WERI-Rb-1 (cell line): ENCODE measurements around the gene INAFM2.

ENCODE experiments used
- DNase-seq: peaks from one replicate; pipeline ENCODE4 v3.0.0-alpha.2; 2020
- H3K27ac ChIP-seq: fragments of 250-450 bp; sonication (Bioruptor Pico); 2 replicates; pipeline ENCODE4 v1.5.1; 2020; ENCODE audit warnings: mild to moderate bottlenecking, moderate library complexity
- H3K27me3 ChIP-seq: fragments of 250-450 bp; sonication (Bioruptor Pico); 2 replicates; pipeline ENCODE4 v1.5.1; 2021; ENCODE audit warnings: mild to moderate bottlenecking, low read depth, moderate library complexity; ENCODE audit not compliant: insufficient read depth, severe bottlenecking
- H3K36me3 ChIP-seq: fragments of 250-450 bp; sonication (Bioruptor Pico); 2 replicates; pipeline ENCODE4 v1.5.1; 2020; ENCODE audit warnings: mild to moderate bottlenecking, moderate library complexity
- H3K4me3 ChIP-seq: 2 replicates; pipeline ENCODE4 v1.5.1; 2011; ENCODE audit warnings: low read depth, mild to moderate bottlenecking, control low read depth, low read length
- H3K9me3 ChIP-seq: fragments of 250-450 bp; sonication (Bioruptor Pico); 2 replicates; pipeline ENCODE4 v1.5.1; 2021; ENCODE audit warnings: mild to moderate bottlenecking, moderate library complexity; ENCODE audit not compliant: severe bottlenecking
- CTCF ChIP-seq: IDR thresholded peaks from 2 replicates; pipeline ENCODE4 v1.5.1; 2011; ENCODE audit warnings: low read depth, mild to moderate bottlenecking, control low read depth, inconsistent platforms, low read length

The INAFM2 gene

GRCh38 chr15:40336744-40337122 lies 13.2 kb downstream of the INAFM2 start:
- peak; percentile 67 for TF ChIP-seq CTCF
- no peak overlapping the region for H3K27ac ChIP-seq
- H3K27me3 ChIP-seq = no peaks in the 10 kb centered on the region
- no peak overlapping the region for H3K4me3 ChIP-seq
- H3K36me3 ChIP-seq = no peaks in the 10 kb centered on the region
- DNase-seq = peak; percentile 69
- no peaks in the 10 kb centered on the region for H3K9me3 ChIP-seq

DNA sequence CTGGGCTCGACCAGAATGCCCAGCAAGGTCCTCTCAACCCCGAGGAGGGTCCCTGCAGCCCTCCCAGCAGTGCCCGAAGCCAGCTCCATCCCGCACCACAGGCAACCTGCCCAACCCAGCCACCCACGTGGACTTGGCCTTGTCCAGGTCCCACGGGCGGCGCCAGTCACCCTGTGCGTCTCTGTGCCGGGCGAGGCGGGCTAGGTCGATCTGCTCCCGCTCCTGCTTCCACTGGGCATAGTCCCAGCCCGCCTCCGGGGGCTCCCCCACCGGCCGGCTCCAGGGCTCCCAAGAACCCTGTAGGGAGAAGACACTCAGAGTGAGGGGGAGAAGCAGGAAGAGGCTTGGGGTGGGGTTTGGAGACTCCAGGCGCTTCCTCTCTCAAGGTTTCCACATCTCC lies 14.1 kb downstream of the INAFM2 start:
- H3K9me3 ChIP-seq = no peaks in the 10 kb centered on the region
- no peak overlapping the region for H3K27ac ChIP-seq
- no peak overlapping the region for H3K4me3 ChIP-seq
- TF ChIP-seq CTCF = no peak
- H3K36me3 ChIP-seq = no peaks in the 10 kb centered on the region
- no peak for DNase-seq
- no peaks in the 10 kb centered on the region for H3K27me3 ChIP-seq

GRCh38 chr15:40338041-40338657 lies 14.7 kb downstream of the INAFM2 start:
- H3K9me3 ChIP-seq = no peaks in the 10 kb centered on the region
- TF ChIP-seq CTCF = peak; percentile 97
- no peaks in the 10 kb centered on the region for H3K27me3 ChIP-seq
- no peak overlapping the region for H3K27ac ChIP-seq
- peak; percentile 89 for DNase-seq
- no peak overlapping the region for H3K4me3 ChIP-seq
- H3K36me3 ChIP-seq = no peaks in the 10 kb centered on the region

DNA sequence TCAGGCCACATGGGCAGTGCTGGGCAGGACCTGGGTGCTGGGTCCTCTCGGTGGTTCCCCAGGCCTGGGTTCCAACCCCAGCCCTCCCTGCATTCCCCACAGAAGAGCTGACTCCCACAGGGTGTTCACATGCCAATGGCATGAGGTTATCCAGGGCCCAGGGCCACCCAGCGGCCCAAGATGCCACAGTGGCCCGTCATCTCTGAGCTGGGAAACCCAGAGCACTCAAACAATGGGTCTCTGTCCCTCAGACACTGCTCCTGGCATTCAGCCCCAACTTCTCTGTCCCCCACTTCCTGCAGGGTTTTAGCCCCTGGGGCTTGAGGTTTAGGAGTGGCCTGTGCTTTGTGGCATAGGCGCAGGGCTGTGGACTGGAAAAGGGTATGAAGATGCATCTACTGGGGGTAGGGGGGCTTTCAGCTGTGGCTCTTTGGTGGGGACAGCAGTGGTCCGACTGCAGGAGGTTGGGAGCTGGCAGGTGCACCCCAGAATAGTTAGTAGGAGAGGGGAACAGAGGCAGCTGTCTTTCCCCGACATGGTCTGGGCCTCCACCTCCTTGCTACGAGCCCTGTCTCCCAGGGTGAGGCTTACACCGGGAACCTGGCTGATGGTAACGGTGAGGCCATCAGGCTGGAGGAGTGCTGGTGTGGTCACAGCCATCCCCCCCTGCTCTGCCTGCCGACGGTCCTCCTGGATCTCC lies 15.6 kb downstream of the INAFM2 start:
- Histone ChIP-seq H3K27ac (no peak overlapping the region), H3K27me3 (no peaks in the 10 kb centered on the region), H3K4me3 (no peak overlapping the region), H3K9me3 (no peaks in the 10 kb centered on the region), H3K36me3 (no peaks in the 10 kb centered on the region)
- no peak for TF ChIP-seq CTCF
- no peak for DNase-seq

- Histone ChIP-seq H3K27ac (peak overlapping the region; percentile 67), H3K4me3 (no peak overlapping the region)
Measured at GRCh38 chr15:40339621-40339945, 16.1 kb downstream of the INAFM2 start.

More at GRCh38 chr15:40339621-40339945, 16.1 kb downstream of the INAFM2 start:
- peak; percentile 69 for TF ChIP-seq CTCF
- DNase-seq = no peak
- H3K36me3 ChIP-seq = no peaks in the 10 kb centered on the region
- no peaks in the 10 kb centered on the region for H3K27me3 ChIP-seq
- H3K9me3 ChIP-seq = no peaks in the 10 kb centered on the region
